ENCODE data around the gene LSAMP. TPM values are rescaled to one million over a fixed set of nuclear protein-coding genes. Genes with fewer than 3 reads are reported as not detected.

LSAMP gene
- polyA plus RNA-seq, 3 donors = not detected

- WGBS (ENCODE audit: insufficient coverage) = no CpG with 5 or more reads among the region's 1 CpG
- Mint-ChIP-seq H3K9me3 (peaks cover 0 to 12% (median 2%) of the 10 kb centered on the region in 7 donors), H3K27me3 (ENCODE audit: low read depth in 3 of 3) (no peaks in the 10 kb centered on the region), H3K27ac (no peak overlapping the region), H3K4me3 (no peak overlapping the region), H3K36me3 (no peaks in the 10 kb centered on the region), H3K4me1 (no peaks in the 10 kb centered on the region)
- Histone ChIP-seq H3K4me1 (ENCODE audit: control insufficient read depth in 1 of 2, insufficient read depth in 2 of 2, low read length in 2 of 2) (no peaks in the 10 kb centered on the region), H3K36me3 (replicated peaks in 1 of 2; ENCODE audit: control insufficient read depth in 1 of 2, insufficient read depth in 2 of 2, low read length in 2 of 2) (no peaks in the 10 kb centered on the region), H3K4me3 (replicated peaks in 1 of 3; ENCODE audit: low read depth in 2 of 3, low read length in 3 of 3) (no peak overlapping the region), H3K79me2 (ENCODE audit: insufficient read depth, low read length) (no peaks in the 10 kb centered on the region), H3K4me2 (replicated peaks; ENCODE audit: extremely low read depth, low read length, poor library complexity, severe bottlenecking) (no peak overlapping the region), H3K9ac (ENCODE audit: insufficient read depth, low read length, poor library complexity, severe bottlenecking) (no peak overlapping the region), H2AFZ (ENCODE audit: insufficient read depth, low read depth, low read length, poor library complexity, severe bottlenecking) (no peak overlapping the region), H3K27me3 (ENCODE audit: control insufficient read depth in 2 of 2, insufficient read depth in 2 of 2, low read length in 2 of 2) (no peaks in the 10 kb centered on the region), H4K20me1 (ENCODE audit: insufficient read depth, low read length) (no peaks in the 10 kb centered on the region), H3K27ac (ENCODE audit: low read depth in 1 of 2, low read length in 2 of 2) (no peak overlapping the region), H3K9me3 (replicated peaks in 1 of 2; ENCODE audit: control insufficient read depth in 1 of 2, insufficient read depth in 1 of 2, low read length in 2 of 2) (peaks cover 0 to 8% of the 10 kb centered on the region in 2 donors)
- TF ChIP-seq CTCF (IDR thresholded peaks at IDR 0.05) = no peak
- intact Hi-C loops (cut with micrococcal nuclease) = no loop called here
- DNase-seq = no peak
These were observed 21.3 kb downstream of the LSAMP start for GRCh38 chr3:116423945-116424344.

DNA sequence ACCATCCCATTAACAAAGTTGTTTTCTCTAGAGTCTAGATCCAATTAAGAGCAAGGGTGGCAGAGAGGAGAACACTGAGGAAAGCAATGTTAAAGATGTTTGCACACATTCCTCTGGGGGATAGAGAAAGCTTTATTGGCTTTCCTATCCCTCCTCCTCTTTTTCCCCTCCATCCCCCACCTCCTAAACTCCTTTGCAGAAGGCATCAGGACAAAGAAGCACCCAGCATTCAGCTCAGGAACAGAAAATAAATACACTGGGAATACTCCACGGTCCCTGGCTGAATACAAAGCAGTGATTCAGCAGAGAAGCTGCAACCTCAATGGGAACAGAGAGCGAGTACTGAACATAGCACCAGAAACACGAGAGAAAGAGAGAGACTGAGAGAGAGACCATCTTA is 21.9 kb downstream of the LSAMP start:
- H3K36me3 Mint-ChIP-seq = no peaks in the 10 kb centered on the region
- H3K4me1 ChIP-seq (ENCODE audit: control insufficient read depth in 1 of 2, insufficient read depth in 2 of 2, low read length in 2 of 2) = no peaks in the 10 kb centered on the region
- no peaks in the 10 kb centered on the region for H3K4me1 Mint-ChIP-seq
- no peak overlapping the region for H3K27ac ChIP-seq (ENCODE audit: low read depth in 1 of 2, low read length in 2 of 2)
- no peaks in the 10 kb centered on the region for H3K27me3 ChIP-seq (ENCODE audit: control insufficient read depth in 2 of 2, insufficient read depth in 2 of 2, low read length in 2 of 2)
- H3K27ac Mint-ChIP-seq = no peak overlapping the region
- H3K36me3 ChIP-seq (replicated peaks in 1 of 2; ENCODE audit: control insufficient read depth in 1 of 2, insufficient read depth in 2 of 2, low read length in 2 of 2) = no peaks in the 10 kb centered on the region
- H3K9me3 Mint-ChIP-seq = peaks cover 0 to 12% (median 2%) of the 10 kb centered on the region in 7 donors
- H4K20me1 ChIP-seq (ENCODE audit: insufficient read depth, low read length) = no peaks in the 10 kb centered on the region
- no peak overlapping the region for H3K4me2 ChIP-seq (replicated peaks; ENCODE audit: extremely low read depth, low read length, poor library complexity, severe bottlenecking)
- H3K4me3 ChIP-seq (replicated peaks in 1 of 3; ENCODE audit: low read depth in 2 of 3, low read length in 3 of 3) = no peak overlapping the region
- no peaks in the 10 kb centered on the region for H3K27me3 Mint-ChIP-seq (ENCODE audit: low read depth in 3 of 3)
- intact Hi-C loops (cut with micrococcal nuclease) = no loop called here
- H3K9me3 ChIP-seq (replicated peaks in 1 of 2; ENCODE audit: control insufficient read depth in 1 of 2, insufficient read depth in 1 of 2, low read length in 2 of 2) = peaks cover 0 to 8% of the 10 kb centered on the region in 2 donors
- WGBS (ENCODE audit: insufficient coverage) = 0% methylated on average over 1 of the region's 3 CpGs
- no peaks in the 10 kb centered on the region for H3K79me2 ChIP-seq (ENCODE audit: insufficient read depth, low read length)
- TF ChIP-seq CTCF (IDR thresholded peaks at IDR 0.05) = no peak
- DNase-seq = no peak
- no peak overlapping the region for H3K4me3 Mint-ChIP-seq
- no peak overlapping the region for H2AFZ ChIP-seq (ENCODE audit: insufficient read depth, low read depth, low read length, poor library complexity, severe bottlenecking)
- H3K9ac ChIP-seq (ENCODE audit: insufficient read depth, low read length, poor library complexity, severe bottlenecking) = no peak overlapping the region
